Prostate gland (tissue), 2 donors: ENCODE data around the gene MECP2.

Source experiments
- CTCF ChIP-seq, 4 experiments: fragments of 200-600 bp in 2 of 4; fragments of 450-650 bp in 2 of 4; sonication (generic) in 2 of 4; IDR thresholded peaks; 1 replicate in 3 of 4; 2 replicates in 1 of 4; pipeline ENCODE4 v1.5.1; 2016 to 2019; ENCODE audit warnings: antibody characterized with exemption in 4 of 4, mild to moderate bottlenecking in 2 of 4, moderate library complexity in 2 of 4
- POLR2A ChIP-seq: fragments of 450-650 bp; IDR thresholded peaks from one replicate; pipeline ENCODE4 v1.6.1; 2016; ENCODE audit warnings: antibody characterized with exemption, mild to moderate bottlenecking

GRCh38 chrX:154000051-154000450 lies 97.5 kb downstream of the MECP2 start:
- no peak for TF ChIP-seq CTCF (IDR thresholded peaks at IDR 0.05)
- TF ChIP-seq POLR2A: no peak
